BLaER1 (cell line): ENCODE data around the gene GNL2.

Experiments
- H3K27ac ChIP-seq: shearing (Covaris generic); formaldehyde crosslinking; 2 replicates; pipeline ENCODE4 v1.8.1; 2022
- H3K27me3 ChIP-seq: shearing (Covaris generic); formaldehyde crosslinking; 2 replicates; pipeline ENCODE4 v1.8.1; 2022
- H3K36me3 ChIP-seq: shearing (Covaris generic); formaldehyde crosslinking; 2 replicates; pipeline ENCODE4 v1.8.1; 2022
- H3K4me1 ChIP-seq: shearing (Covaris generic); formaldehyde crosslinking; 2 replicates; pipeline ENCODE4 v1.8.1; 2022
- H3K4me2 ChIP-seq: shearing (Covaris generic); formaldehyde crosslinking; 2 replicates; pipeline ENCODE4 v1.8.1; 2022
- H3K4me3 ChIP-seq: shearing (Covaris generic); formaldehyde crosslinking; 2 replicates; pipeline ENCODE4 v1.8.1; 2022
- H3K9ac ChIP-seq: shearing (Covaris generic); formaldehyde crosslinking; 2 replicates; pipeline ENCODE4 v1.8.1; 2022
- H3K9me3 ChIP-seq: shearing (Covaris generic); formaldehyde crosslinking; 2 replicates; pipeline ENCODE4 v1.8.1; 2022
- H4K20me1 ChIP-seq: shearing (Covaris generic); formaldehyde crosslinking; 2 replicates; pipeline ENCODE4 v1.8.1; 2022
- Cebpa-rat ChIP-seq: shearing (Covaris generic); IDR thresholded peaks from 2 replicates; pipeline ENCODE4 v1.8.1; 2022

The GNL2 gene

DNA sequence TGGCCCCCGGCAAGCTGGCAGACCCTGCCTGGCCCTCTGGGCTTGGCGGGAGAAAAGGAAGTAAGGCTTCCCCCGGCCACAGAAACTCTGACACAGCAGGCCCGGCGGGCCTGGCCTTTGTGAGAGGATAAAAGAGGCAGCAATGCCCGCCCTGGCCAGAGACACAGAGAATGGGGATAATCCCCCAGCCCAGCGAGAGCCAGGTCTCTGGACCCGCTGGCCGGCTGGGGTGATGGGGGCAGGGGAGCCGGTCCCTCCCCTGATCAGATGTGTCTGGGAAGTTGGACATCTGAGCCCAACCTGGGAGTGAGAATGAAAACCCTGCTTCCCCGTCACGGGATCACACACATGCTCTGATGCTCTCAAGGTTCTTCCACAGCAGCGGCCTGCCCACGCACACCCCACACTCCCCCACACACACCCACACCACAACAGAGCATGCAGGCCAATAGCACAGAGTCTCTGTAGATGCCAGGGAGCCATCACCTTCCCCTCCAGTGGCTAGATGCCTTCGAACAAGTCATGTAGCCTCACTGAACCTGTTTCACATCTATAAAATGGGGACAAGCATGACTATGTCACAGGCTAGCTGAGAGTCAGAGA is 34.8 kb upstream of the GNL2 start:
- H3K9me3 ChIP-seq: no peaks in the 10 kb centered on the region
- TF ChIP-seq Cebpa-rat: no peak
- no peak overlapping the region for H3K9ac ChIP-seq
- H4K20me1 ChIP-seq: peaks cover 31% of the 10 kb centered on the region; the same call in 1 of the 2 replicates
- no peak overlapping the region for H3K27ac ChIP-seq
- H3K36me3 ChIP-seq: no peaks in the 10 kb centered on the region
- H3K4me2 ChIP-seq: no peak overlapping the region
- H3K4me3 ChIP-seq: no peak overlapping the region
- H3K27me3 ChIP-seq: peaks cover 67% of the 10 kb centered on the region
- H3K4me1 ChIP-seq: peaks cover 27% of the 10 kb centered on the region

DNA sequence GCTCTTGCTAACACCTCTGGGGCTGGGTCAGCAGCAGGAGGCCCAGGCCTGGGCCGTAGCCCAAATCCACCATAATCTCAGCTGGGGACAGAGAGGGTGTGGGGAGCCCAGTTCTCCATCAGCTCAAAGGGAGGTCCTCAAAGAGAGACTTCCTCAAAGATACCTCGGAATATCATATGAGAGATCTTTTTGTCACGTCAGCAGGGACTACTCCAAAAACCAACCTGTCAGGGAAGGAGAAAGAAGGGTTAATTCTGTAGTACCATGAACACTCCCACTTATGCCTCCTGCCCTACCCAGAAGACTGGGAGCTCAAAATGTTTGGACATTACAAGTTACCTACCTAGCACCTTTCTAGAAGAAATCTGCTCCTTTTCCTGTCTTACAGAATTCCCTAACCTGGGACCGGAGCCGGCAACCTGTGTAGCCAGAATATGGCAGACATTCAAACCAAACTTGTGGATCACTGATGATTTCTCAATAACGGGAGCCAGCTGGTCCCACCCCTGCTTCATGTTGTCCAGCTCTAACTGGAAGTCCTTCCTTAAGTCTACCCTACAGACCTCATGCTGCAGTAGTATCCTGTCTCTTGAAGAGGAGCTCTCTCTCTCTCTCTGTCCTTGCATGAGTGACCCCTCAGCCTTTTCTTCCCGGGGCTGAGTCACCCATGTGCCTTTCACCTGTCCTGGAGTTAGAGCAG is 34.1 kb upstream of the GNL2 start:
- H3K9me3 ChIP-seq: no peaks in the 10 kb centered on the region
- H3K27ac ChIP-seq: no peak overlapping the region
- no peak overlapping the region for H3K4me3 ChIP-seq
- H4K20me1 ChIP-seq: peaks cover 27% of the 10 kb centered on the region; the same call in 1 of the 2 replicates
- peaks cover 27% of the 10 kb centered on the region for H3K4me1 ChIP-seq
- no peak overlapping the region for H3K4me2 ChIP-seq
- no peaks in the 10 kb centered on the region for H3K36me3 ChIP-seq
- H3K9ac ChIP-seq: no peak overlapping the region
- no peak for TF ChIP-seq Cebpa-rat
- H3K27me3 ChIP-seq: peaks cover 61% of the 10 kb centered on the region

DNA sequence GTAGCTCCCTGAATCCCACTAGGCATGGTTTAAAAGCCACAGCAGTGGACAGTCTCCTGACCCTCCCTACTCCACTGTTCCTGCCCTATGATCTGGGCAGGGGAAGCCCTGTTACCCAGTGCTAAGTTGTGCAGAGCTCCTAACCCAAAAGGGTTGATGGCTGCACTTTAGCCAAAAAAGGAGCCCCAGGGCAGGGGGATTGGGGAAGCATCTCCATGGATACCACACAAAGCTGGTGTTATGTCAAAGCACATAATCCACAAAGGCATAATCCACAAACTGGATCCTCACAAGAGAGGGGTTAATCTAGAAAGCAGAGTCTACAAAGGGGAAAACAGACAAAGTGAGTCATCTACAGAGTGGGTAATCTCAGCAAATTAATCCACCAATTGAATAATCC is 33.3 kb upstream of the GNL2 start:
- Histone ChIP-seq H3K4me3 (no peak overlapping the region), H4K20me1 (peaks cover 19% of the 10 kb centered on the region; the same call in 1 of the 2 replicates), H3K36me3 (no peaks in the 10 kb centered on the region), H3K27me3 (peaks cover 52% of the 10 kb centered on the region), H3K4me1 (peaks cover 27% of the 10 kb centered on the region), H3K4me2 (peak overlapping the region; percentile 57), H3K9me3 (no peaks in the 10 kb centered on the region), H3K9ac (no peak overlapping the region), H3K27ac (no peak overlapping the region)
- no peak for TF ChIP-seq Cebpa-rat

DNA sequence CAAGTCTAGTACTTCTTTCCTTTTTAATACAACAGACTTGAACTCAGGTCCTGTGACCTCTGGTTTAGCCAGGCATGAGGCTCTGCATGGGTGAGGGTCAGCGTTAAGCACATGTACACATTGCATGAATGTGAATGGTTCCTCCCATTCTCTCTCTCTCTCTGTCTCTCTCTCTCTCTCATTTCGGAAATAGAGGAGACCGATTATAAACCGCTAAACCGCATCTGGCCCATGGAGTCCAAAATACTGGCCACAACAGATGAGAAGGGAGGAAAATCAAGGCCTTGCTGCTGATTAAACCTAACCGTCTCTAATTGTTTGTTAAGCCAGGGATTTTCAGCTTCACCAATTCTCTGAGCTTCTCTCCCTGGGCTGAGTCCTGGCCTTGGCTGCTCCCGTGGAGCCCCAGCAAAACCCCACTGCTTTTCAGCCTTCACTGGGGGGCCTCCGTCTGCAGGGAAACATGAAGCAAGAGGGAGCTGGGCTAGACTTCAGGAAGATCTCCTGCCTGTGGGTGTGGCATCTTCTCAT is 32.4 kb upstream of the GNL2 start:
- Histone ChIP-seq H3K36me3 (no peaks in the 10 kb centered on the region), H3K4me1 (peaks cover 27% of the 10 kb centered on the region)

DNA sequence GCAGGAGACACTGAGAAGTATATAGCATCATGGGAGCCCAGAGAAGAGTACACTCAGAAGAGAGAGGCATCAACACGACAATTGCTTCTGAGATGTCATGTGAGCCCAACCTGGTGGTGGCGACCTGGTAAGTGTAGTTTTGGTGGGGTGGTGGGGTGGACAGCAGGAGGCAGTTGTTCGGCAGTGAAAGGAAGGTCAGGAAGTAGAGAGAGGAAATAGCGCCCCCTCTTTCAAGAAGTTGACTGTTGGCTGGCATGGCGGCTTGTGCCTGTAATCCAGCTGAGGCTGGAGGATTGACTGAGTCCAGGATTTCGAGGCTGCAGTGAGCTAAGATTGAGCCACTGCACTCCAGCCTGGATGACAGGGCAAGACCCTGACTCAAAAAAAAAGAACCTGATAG is 26.4 kb upstream of the GNL2 start:
- H3K27ac ChIP-seq: no peak overlapping the region
- peaks cover 8% of the 10 kb centered on the region; the same call in 1 of the 2 replicates for H3K27me3 ChIP-seq
- H3K4me1 ChIP-seq: 0 out of 2 replicates have a peak, but pooled peaks cover 4% of the 10 kb centered on the region
- H3K9ac ChIP-seq: no peak overlapping the region
- H3K36me3 ChIP-seq: no peaks in the 10 kb centered on the region
- no peaks in the 10 kb centered on the region for H4K20me1 ChIP-seq
- H3K9me3 ChIP-seq: no peaks in the 10 kb centered on the region
- no peak overlapping the region for H3K4me3 ChIP-seq
- H3K4me2 ChIP-seq: no peak overlapping the region
- no peak for TF ChIP-seq Cebpa-rat

More for the DNA sequence above, 32.4 kb upstream of the GNL2 start:
- H3K9ac ChIP-seq: no peak overlapping the region; the same call in 1 of the 2 replicates
- H3K4me3 ChIP-seq: no peak overlapping the region
- TF ChIP-seq Cebpa-rat: no peak
- peak overlapping the region; percentile 57 for H3K4me2 ChIP-seq
- H4K20me1 ChIP-seq: peaks cover 9% of the 10 kb centered on the region; the same call in 1 of the 2 replicates
- no peak overlapping the region for H3K27ac ChIP-seq
- no peaks in the 10 kb centered on the region for H3K9me3 ChIP-seq
- H3K27me3 ChIP-seq: peaks cover 43% of the 10 kb centered on the region

DNA sequence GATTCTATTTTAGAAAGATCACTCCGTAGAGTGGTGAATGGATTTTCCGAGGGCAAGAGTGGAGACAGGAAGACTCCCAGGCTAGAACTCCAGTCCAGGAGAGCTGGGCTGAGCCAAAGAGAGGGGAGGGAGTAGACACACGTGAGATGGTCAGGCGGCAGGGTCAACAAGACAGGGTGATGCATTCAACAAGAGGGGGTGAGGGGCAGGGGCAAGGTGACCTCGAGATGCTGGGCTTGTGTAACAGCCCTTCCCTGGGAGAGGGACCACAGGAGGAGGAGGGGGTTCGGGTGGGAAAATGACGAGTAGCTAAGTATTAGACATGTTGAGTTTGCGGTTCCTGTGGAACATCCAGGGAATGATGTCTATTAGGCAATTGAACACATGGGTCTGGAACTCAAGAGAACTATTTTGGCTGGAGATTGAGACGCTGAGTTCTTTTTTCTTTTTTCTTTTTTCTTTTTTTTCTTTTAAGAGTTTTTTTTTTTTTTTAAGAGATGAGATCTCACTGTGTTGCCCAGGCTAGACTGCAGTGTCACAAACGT is 25.7 kb upstream of the GNL2 start:
- no peaks in the 10 kb centered on the region for H3K36me3 ChIP-seq
- H3K4me3 ChIP-seq: no peak overlapping the region
- H3K9me3 ChIP-seq: no peaks in the 10 kb centered on the region
- no peak overlapping the region for H3K27ac ChIP-seq
- peaks cover 2% of the 10 kb centered on the region; the same call in 1 of the 2 replicates for H3K27me3 ChIP-seq
- H3K9ac ChIP-seq: no peak overlapping the region
- H4K20me1 ChIP-seq: no peaks in the 10 kb centered on the region
- no peak for TF ChIP-seq Cebpa-rat
- no peaks in the 10 kb centered on the region for H3K4me1 ChIP-seq
- no peak overlapping the region for H3K4me2 ChIP-seq

DNA sequence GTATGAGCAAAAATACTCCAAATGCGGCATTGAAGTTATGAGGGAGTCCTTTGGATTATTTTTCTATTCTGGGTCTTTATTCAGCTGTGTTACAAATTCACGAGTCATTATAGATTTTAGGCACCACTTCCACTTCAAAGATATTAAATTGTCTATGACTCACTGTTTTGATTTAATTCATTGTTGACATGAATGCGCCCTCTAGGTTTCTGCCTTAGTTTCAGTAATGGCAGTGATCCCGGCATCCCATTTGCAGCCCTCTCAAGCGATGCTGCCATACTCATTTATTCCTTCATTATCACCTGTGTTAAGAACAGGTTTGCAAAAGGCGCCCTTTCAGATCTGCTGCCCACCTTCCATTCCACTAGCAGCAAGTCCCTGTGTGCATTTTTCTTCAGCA is 25.0 kb upstream of the GNL2 start:
- Histone ChIP-seq H3K27me3 (no peaks in the 10 kb centered on the region), H4K20me1 (no peaks in the 10 kb centered on the region), H3K9ac (no peak overlapping the region), H3K27ac (no peak overlapping the region), H3K9me3 (no peaks in the 10 kb centered on the region), H3K36me3 (no peaks in the 10 kb centered on the region), H3K4me3 (no peak overlapping the region), H3K4me2 (no peak overlapping the region), H3K4me1 (no peaks in the 10 kb centered on the region)
- TF ChIP-seq Cebpa-rat: no peak

DNA sequence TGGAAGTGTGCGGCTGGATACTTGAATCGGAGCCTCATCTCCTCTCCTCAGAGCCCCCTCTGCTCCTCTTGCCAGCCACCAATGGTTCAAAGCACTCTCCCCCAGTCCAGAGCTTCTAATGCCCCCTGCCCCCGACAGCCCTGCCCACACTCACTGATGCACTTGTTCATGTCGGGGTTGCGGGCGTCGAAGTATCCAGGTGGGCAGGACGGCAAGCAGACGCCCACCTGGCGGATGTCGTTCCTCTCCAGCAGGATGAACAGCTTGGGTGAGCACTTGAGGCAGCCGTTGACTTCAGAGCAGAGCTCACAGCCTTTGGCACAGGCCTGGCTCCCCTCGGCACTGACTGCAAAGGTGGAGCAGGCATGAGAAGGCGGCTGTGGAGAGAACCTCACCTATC is 20.6 kb upstream of the GNL2 start:
- no peak for TF ChIP-seq Cebpa-rat
- no peaks in the 10 kb centered on the region for H3K9me3 ChIP-seq
- H3K27ac ChIP-seq: no peak overlapping the region
- H4K20me1 ChIP-seq: no peaks in the 10 kb centered on the region
- no peaks in the 10 kb centered on the region for H3K27me3 ChIP-seq
- no peaks in the 10 kb centered on the region for H3K4me1 ChIP-seq
- H3K9ac ChIP-seq: no peak overlapping the region
- no peak overlapping the region for H3K4me3 ChIP-seq
- no peak overlapping the region for H3K4me2 ChIP-seq
- no peaks in the 10 kb centered on the region for H3K36me3 ChIP-seq

DNA sequence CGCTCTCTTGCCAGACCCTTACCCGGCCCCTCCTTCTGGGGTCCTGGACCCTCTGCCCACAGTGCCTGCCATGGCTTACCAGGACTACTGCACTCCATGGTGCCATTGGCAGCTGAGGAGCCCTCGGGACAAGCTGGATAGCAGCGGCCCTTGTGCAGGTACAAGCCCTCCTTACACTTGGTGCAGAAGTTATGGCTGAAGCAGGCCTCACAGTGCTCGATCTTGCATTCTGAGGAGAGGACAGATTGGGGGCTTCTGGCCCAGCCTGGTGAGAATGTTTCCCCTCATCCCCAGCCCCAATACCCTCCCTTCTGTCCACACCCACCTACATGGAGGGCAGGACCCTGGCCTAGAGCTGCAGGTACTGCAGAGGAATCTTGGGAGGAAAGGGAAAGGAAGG is 18.4 kb upstream of the GNL2 start:
- TF ChIP-seq Cebpa-rat: no peak
- Histone ChIP-seq H4K20me1 (no peaks in the 10 kb centered on the region), H3K36me3 (no peaks in the 10 kb centered on the region), H3K9me3 (no peaks in the 10 kb centered on the region), H3K9ac (no peak overlapping the region), H3K4me3 (no peak overlapping the region), H3K4me2 (no peak overlapping the region), H3K4me1 (no peaks in the 10 kb centered on the region), H3K27ac (no peak overlapping the region), H3K27me3 (no peaks in the 10 kb centered on the region)

DNA sequence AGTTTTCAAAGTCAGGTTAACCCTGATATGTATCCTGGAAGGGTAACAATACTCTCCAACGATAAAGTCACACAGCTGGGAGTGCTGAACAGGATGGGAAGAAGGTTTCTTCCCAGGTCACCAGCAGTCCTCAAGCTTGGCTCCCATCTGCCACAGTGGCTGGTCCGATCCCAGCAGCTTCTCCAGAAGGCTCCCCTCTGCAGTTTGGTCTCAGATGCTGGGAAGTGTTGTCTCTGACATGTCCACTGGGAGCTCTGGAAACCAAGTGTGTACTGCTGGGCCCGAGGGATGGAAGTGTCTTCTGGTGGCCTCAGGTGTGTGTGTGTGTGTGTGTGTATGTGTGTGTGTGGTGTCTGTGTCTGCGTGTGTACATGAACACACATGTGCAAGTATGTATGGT is 16.4 kb upstream of the GNL2 start:
- H3K4me2 ChIP-seq: no peak overlapping the region
- no peaks in the 10 kb centered on the region for H3K9me3 ChIP-seq
- H3K36me3 ChIP-seq: no peaks in the 10 kb centered on the region
- H4K20me1 ChIP-seq: no peaks in the 10 kb centered on the region
- no peak for TF ChIP-seq Cebpa-rat
- no peak overlapping the region for H3K27ac ChIP-seq
- no peaks in the 10 kb centered on the region for H3K4me1 ChIP-seq
- no peak overlapping the region for H3K9ac ChIP-seq
- H3K27me3 ChIP-seq: no peaks in the 10 kb centered on the region
- H3K4me3 ChIP-seq: no peak overlapping the region
